ENCODE measurements around the gene RFX6.
"Not testable (repeated sequence)": the region's sequence is repeated elsewhere in the genome, so short reads cannot be mapped to it uniquely, and the experiment has no call there.

Gene RFX6, protein sequence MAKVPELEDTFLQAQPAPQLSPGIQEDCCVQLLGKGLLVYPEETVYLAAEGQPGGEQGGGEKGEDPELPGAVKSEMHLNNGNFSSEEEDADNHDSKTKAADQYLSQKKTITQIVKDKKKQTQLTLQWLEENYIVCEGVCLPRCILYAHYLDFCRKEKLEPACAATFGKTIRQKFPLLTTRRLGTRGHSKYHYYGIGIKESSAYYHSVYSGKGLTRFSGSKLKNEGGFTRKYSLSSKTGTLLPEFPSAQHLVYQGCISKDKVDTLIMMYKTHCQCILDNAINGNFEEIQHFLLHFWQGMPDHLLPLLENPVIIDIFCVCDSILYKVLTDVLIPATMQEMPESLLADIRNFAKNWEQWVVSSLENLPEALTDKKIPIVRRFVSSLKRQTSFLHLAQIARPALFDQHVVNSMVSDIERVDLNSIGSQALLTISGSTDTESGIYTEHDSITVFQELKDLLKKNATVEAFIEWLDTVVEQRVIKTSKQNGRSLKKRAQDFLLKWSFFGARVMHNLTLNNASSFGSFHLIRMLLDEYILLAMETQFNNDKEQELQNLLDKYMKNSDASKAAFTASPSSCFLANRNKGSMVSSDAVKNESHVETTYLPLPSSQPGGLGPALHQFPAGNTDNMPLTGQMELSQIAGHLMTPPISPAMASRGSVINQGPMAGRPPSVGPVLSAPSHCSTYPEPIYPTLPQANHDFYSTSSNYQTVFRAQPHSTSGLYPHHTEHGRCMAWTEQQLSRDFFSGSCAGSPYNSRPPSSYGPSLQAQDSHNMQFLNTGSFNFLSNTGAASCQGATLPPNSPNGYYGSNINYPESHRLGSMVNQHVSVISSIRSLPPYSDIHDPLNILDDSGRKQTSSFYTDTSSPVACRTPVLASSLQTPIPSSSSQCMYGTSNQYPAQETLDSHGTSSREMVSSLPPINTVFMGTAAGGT

DNA sequence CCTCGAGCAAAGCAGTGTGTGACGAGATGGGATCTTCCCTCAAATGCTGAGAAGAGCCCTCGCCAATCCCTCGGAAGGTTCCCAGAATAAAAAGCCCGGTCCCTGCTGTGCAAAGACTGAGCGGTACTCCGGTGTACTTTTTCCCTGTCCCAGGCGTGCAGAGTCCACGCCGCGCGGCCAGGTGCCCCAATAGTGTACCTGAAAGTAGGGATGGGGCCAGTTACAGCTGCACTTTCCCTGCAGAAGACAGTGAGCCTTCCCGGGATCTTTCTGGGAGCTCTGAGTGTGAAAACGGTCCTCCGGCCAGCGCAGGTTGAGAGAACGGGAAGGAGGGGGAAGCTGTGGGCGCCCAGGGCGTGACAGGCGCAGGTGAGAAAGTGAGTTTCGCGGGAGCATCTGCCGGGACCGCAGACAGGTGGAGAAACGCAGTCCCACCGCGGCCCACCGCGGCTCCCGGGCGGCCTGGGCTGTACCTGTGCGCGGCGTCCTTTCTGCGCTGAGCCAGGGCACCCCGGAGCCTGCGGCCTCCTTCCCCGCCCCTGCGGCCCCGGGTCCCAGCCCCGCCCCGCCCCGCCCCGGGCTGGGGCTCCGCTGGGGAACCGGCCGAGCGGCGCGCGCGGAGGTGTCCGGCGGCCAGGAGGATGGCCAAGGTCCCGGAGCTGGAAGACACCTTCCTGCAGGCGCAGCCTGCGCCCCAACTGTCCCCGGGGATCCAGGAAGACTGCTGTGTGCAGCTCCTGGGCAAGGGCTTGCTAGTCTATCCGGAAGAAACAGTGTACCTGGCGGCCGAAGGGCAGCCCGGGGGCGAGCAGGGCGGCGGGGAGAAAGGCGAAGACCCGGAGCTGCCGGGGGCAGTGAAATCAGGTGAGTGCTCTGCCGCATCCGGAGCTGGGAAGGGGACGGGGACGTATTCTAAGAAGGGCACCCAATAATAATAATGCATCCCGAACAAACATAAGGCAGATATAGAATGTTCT lies at the start of gene RFX6:
Gene RFX6 (plus strand): TSS at position 608 of the 977 bp plus-strand sequence. CDS start 34 bp downstream, at position 642.
- DNase-seq, result no peak

DNA sequence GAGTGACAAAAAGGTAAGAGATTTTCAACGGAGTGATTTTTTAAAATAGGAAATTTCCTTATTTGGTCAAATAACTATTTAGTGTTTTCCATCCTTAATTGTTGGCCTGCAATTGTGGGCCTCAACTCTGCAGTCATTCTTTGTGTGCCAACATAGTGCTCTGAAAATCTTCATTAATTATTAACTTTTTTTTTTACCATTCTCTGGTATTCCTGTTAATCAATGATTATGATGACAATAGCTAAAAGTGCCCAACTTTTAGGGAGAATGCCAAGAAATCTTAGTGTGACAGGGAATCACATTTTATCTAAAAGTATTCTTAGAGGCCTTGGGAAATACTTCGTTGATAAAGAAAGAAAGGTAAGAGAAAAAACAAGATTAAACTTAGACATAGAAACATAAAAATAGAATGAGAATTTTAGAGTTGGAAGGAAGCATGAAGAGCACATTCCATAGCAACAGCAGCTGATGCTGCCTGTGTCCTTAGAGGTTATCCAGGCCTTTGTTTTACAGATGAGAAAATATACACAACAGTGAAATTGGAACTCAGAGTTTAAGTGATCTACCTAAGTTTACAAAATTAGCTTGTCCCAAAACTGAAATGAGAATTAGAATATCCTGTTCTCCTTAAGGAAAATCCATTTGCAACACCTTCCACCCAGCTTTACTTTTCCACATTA lies 49.3 kb upstream of the RFX6 start:
- DNase-seq, result no peak

DNA sequence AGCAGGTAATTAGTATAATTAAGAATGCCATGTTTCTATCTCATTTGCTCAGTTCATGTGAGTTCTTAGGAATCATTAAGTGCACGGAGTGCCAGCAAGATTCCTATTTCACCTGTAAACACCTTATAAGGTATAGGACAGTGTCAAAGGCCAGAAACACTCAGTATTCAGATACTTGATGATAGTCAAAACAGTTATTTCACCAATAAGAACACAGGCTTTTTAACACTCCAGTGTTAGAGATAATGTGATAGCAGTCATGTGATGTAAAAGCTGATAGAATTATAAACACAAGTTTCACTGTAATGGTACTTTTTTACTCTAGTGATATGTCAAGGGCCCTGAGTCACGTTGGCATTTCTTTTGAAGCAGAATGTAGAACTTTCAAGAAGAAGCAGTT lies 48.1 kb upstream of the RFX6 start, which contains the start of gene GPRC6A:
Gene GPRC6A (minus strand): TSS at position 101 of the 400 bp plus-strand sequence. CDS start 70 bp downstream, at position 31.
- DNase-seq, result no peak

GRCh38 chr6:116834526-116834925 lies 42.5 kb upstream of the RFX6 start:
- not testable (repeated sequence) for DNase-seq

DNA sequence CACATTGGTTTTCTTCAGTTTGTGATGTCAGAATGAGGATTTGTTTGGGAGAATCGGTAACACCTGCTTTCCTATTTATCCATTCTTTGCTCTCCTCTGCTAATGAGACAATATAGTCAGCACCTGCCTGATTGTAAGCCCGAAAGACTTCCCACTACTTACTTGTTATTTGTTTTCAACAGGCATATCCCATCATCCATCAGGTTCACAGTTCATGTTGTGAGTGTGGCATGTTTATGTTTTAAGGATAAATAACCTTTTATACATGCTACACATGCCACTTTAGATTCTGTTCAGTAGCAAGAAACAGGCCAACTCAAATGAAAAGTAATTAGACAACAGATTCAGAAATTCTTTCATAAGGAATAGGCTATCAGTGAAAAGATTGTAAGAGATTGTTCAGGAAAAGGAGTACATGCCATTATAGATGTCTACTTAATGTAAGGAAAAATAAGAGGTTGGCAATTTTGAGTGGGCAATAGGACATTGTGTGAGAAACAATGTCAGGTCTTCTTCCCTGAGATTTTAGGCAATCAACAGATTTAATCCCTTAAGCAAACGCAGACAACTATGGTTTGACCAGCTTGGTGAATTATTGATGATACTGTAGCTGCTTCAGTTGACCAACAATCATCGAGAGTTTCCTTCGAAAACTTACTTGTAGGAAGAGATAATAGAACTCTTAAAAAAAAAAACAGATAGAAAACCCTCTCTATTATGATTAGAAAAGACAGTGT lies 40.3 kb upstream of the RFX6 start:
- no peak for DNase-seq

GRCh38 chr6:116840091-116840490 lies 37.0 kb upstream of the RFX6 start:
- no peak for DNase-seq

DNA sequence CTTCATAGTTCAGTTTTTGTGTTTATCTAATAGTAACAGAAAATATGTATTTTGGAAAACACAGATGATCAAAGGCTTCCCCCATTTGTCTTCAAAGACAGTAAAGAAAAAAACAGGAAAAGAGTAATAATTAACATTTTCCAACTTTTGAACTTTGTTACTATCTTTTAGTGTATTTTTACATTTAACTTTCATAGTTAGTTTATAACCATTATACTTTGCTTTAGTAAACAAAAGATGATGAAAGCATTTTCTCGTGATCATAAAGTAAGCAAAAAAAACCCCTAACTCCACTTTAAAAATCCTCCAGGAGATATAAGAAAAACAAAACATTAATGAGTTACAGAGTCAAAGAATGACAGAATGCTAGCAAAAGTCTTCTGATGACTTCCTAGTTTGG lies 34.6 kb upstream of the RFX6 start:
- no peak for DNase-seq

GRCh38 chr6:116847227-116847626 lies 29.8 kb upstream of the RFX6 start:
- DNase-seq, result no peak

GRCh38 chr6:116858060-116858459 lies 19.0 kb upstream of the RFX6 start:
- no peak for DNase-seq

- no peak for DNase-seq
These were observed 17.8 kb upstream of the RFX6 start for GRCh38 chr6:116859264-116859663.

DNA sequence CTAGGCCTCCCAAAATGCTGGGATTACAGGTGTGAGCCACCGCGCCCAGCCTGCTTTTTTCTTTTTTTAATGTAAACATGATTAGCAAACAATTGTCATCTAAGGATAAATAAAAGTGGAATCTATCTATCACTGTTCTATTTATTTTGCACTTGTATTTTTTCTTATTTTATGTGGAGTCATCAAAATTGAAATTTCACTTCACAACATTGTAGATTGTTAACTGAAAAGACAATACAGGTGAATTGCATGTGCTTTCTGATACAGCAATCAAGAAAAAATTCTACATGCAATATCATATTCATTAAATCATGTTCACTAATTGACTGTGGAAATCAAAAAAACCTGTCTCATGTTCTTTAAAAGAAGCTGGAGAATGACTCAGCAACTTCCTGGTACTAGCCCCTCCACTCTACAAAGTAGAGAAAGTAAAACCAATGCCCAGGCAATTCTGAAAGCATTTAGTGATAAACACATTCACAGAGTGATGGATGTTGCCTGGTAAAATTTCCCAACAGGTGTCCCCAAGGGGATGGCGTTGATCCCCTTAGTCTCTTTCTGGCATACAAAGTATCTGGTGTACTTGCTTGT lies 10.7 kb upstream of the RFX6 start:
- DNase-seq, result no peak

- DNase-seq, result no peak
These were observed 4.3 kb upstream of the RFX6 start for GRCh38 chr6:116872771-116873170.

GRCh38 chr6:116876107-116876506 lies 935 bp upstream of the RFX6 start:
- DNase-seq, result no peak

- DNase-seq, result no peak
These were observed 701 bp downstream of the RFX6 start for GRCh38 chr6:116877743-116878142.

DNA sequence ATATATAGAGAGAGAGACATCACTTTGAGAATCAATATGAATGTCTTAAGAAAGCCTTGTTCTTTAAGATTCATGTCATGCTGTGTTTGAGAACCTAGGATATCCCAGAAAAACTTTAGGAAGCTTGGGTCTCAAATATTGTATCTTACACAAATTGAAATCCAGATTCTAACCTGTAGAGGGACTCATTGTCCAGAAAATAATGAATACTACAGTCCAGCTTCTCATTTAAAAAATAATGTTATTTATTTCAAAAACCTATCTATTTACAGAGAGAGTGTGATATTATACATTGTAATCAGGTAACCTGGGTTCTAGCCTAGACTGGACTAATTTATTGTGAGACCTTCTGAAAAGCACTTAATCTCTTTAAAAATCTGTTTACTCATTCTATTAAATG lies 4.2 kb downstream of the RFX6 start:
- DNase-seq, result no peak

GRCh38 chr6:116883005-116883404 lies 6.0 kb downstream of the RFX6 start:
- DNase-seq, result no peak

GRCh38 chr6:116884530-116884929 lies 7.5 kb downstream of the RFX6 start:
- no peak for DNase-seq

DNA sequence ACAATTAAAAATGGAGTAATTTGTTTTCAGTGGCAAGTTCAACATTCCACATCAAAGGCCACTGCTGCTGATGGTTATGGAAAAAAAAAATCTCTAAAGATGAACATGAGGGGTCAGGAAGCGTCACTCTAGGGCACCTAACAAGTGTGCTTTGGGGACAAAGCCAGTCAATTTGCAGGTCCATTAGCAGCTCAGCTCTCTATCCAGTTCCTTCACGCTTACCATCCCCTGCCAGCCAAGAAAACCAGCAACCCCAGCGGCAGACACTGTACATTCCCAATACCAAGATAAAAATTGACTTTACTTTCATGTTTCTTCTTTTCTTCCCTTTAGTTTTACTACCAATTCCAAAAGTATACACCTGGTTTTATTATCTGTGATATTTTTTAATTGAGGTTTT lies 10.1 kb downstream of the RFX6 start:
- DNase-seq, result no peak

GRCh38 chr6:116887894-116888293 lies 10.9 kb downstream of the RFX6 start:
- no peak for DNase-seq

DNA sequence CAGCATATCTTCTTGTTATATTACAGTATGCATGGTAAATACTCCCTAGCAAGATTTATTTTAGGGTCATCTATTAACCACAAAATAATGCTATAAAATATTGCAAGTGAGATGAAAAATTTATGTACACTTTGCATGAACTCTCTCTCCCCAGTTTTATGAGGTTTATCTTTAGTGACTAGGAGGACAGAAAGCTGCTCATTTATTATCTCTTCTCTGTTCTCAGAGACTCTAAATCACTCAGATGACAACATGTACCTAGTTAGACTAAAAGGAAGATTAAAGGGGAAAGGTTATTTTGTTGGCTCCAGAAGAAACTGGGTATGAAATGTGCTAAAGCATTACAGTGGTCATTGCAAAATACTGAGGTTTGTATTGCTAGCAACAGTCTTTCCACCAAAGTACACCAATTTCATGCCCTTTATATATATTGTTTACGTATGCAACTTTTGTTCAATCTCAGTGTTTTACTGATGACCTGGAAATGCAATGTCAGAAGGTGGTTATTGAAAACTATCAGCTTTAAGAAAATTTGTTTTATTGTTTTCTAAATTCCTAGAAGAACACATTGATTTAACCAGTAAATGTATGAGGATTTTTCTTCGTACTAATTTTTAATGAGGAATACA lies 11.8 kb downstream of the RFX6 start:
- no peak for DNase-seq
